Esophagus (tissue), 2 donors: ENCODE results near the gene KCNH2. TPM values are rescaled to one million over a fixed set of nuclear protein-coding genes. Genes with fewer than 3 reads are reported as not detected.

Source experiments
- H3K27ac ChIP-seq, 2 donors: one replicate each; pipeline ENCODE4 v1.5.1; 2013; ENCODE audit warnings: low read depth in 2 of 2, mild to moderate bottlenecking in 2 of 2, inconsistent platforms in 1 of 2, low read length in 1 of 2, moderate library complexity in 1 of 2
- H3K27me3 ChIP-seq, 2 donors: one replicate each; pipeline ENCODE4 v1.6.1; 2013; ENCODE audit warnings: low read length in 2 of 2, control low read depth in 1 of 2, mild to moderate bottlenecking in 1 of 2; ENCODE audit not compliant: insufficient read depth in 2 of 2, control insufficient read depth in 1 of 2
- H3K36me3 ChIP-seq, 2 donors: one replicate each; pipeline ENCODE4 v1.6.1; 2013; ENCODE audit warnings: low read length in 1 of 2; ENCODE audit not compliant: control insufficient read depth in 2 of 2, insufficient read depth in 2 of 2
- H3K4me1 ChIP-seq, 2 donors: one replicate each; pipeline ENCODE4 v1.6.1; 2013; ENCODE audit warnings: low read length in 1 of 2; ENCODE audit not compliant: control insufficient read depth in 2 of 2, insufficient read depth in 2 of 2
- H3K4me3 ChIP-seq, 2 donors: one replicate each; pipeline ENCODE4 v1.5.1; 2013; ENCODE audit warnings: low read length in 2 of 2, mild to moderate bottlenecking in 2 of 2, low read depth in 1 of 2, moderate library complexity in 1 of 2
- H3K9me3 ChIP-seq, 2 donors: one replicate each; pipeline ENCODE4 v1.6.1; 2013; ENCODE audit warnings: mild to moderate bottlenecking in 2 of 2, low read depth in 1 of 2, low read length in 1 of 2, moderate library complexity in 1 of 2; ENCODE audit not compliant: control insufficient read depth in 2 of 2, insufficient read depth in 1 of 2
- WGBS, 2 donors: extraction: QIAGEN DNeasy Blood & Tissue Kit; methylation state at CpG; one replicate each; pipeline ENCODE4 v1.1.7; 2013; 5-methylcytosine and 5-hydroxymethylcytosine counted together
- polyA plus RNA-seq, 2 donors: library from polyadenylated mRNA; stranded (reverse); fragments of 200-250 nt; gene quantifications; one replicate each; pipeline ENCODE4 v1.2.3, GENCODE V29; 2013
- donor health status: healthy with polysubstance abuse.
- donor health status: Bipolar disorder and iron deficiency.

Gene KCNH2
- polyA plus RNA-seq, 2 donors: 0.88 to 2.0 TPM

GRCh38 chr7:151019130-151019447, 41.0 kb upstream of the KCNH2 start:
- H3K4me1 ChIP-seq: peaks cover 0 to 17% of the 10 kb centered on the region in 2 donors
- H3K9me3 ChIP-seq: peaks cover 0 to 5% of the 10 kb centered on the region in 2 donors
- WGBS, 2 donors: 23 to 38% methylated on average over 11 to 20 of the region's 20 CpGs
- peaks cover 0 to 7% of the 10 kb centered on the region in 2 donors for H3K27me3 ChIP-seq
- no peaks in the 10 kb centered on the region for H3K36me3 ChIP-seq
- H3K27ac ChIP-seq: peak overlapping the region in 1 of 2 donors; percentile 15
- H3K4me3 ChIP-seq: peak overlapping the region; percentile 19 to 37

- Histone ChIP-seq H3K27ac (no peak overlapping the region), H3K4me1 (peaks cover 2 to 21% of the 10 kb centered on the region in 2 donors), H3K4me3 (peak overlapping the region; percentile 19 to 37), H3K27me3 (peaks cover 0 to 7% of the 10 kb centered on the region in 2 donors), H3K9me3 (peaks cover 0 to 5% of the 10 kb centered on the region in 2 donors), H3K36me3 (no peaks in the 10 kb centered on the region)
- WGBS, 2 donors: 2% methylated on average over 65 to 82 of the region's 82 CpGs
Observed at GRCh38 chr7:151018421-151019129, 40.5 kb upstream of the KCNH2 start.

GRCh38 chr7:151017953-151018420, 39.9 kb upstream of the KCNH2 start:
- Histone ChIP-seq H3K27me3 (peaks cover 0 to 7% of the 10 kb centered on the region in 2 donors), H3K9me3 (peaks cover 0 to 5% of the 10 kb centered on the region in 2 donors), H3K27ac (no peak overlapping the region), H3K36me3 (no peaks in the 10 kb centered on the region), H3K4me1 (peaks cover 7 to 26% of the 10 kb centered on the region in 2 donors), H3K4me3 (peak overlapping the region; percentile 19 to 20)
- WGBS, 2 donors: 6 to 7% methylated on average over 31 to 34 of the region's 34 CpGs

- H3K4me1 ChIP-seq: peaks cover 7 to 28% of the 10 kb centered on the region in 2 donors
- H3K27me3 ChIP-seq: peaks cover 0 to 7% of the 10 kb centered on the region in 2 donors
- H3K9me3 ChIP-seq: peaks cover 0 to 5% of the 10 kb centered on the region in 2 donors
- H3K36me3 ChIP-seq: no peaks in the 10 kb centered on the region
- 45 to 47% methylated on average over 13 of the region's 13 CpGs for WGBS, 2 donors
- no peak overlapping the region for H3K4me3 ChIP-seq
- H3K27ac ChIP-seq: no peak overlapping the region
Observed at GRCh38 chr7:151017370-151017952, 39.3 kb upstream of the KCNH2 start.

- Histone ChIP-seq H3K9me3 (peaks cover 0 to 5% of the 10 kb centered on the region in 2 donors), H3K27ac (no peak overlapping the region), H3K4me3 (no peak overlapping the region), H3K4me1 (peaks cover 7 to 28% of the 10 kb centered on the region in 2 donors), H3K27me3 (peaks cover 0 to 7% of the 10 kb centered on the region in 2 donors), H3K36me3 (no peaks in the 10 kb centered on the region)
- WGBS, 2 donors: 87 to 88% methylated on average over 15 of the region's 15 CpGs
Observed at GRCh38 chr7:151016942-151017341, 38.8 kb upstream of the KCNH2 start.

GRCh38 chr7:151016505-151016904, 38.4 kb upstream of the KCNH2 start:
- peaks cover 0 to 5% of the 10 kb centered on the region in 2 donors for H3K9me3 ChIP-seq
- H3K27me3 ChIP-seq: peaks cover 0 to 7% of the 10 kb centered on the region in 2 donors

GRCh38 chr7:151015967-151016366, 37.8 kb upstream of the KCNH2 start:
- Histone ChIP-seq H3K27me3 (peaks cover 0 to 7% of the 10 kb centered on the region in 2 donors), H3K4me1 (peaks cover 7 to 28% of the 10 kb centered on the region in 2 donors), H3K4me3 (no peak overlapping the region), H3K9me3 (peaks cover 0 to 5% of the 10 kb centered on the region in 2 donors), H3K36me3 (no peaks in the 10 kb centered on the region), H3K27ac (peak overlapping the region in 1 of 2 donors; percentile 6)
- 82 to 85% methylated on average over 5 of the region's 5 CpGs for WGBS, 2 donors

More at GRCh38 chr7:151016505-151016904, 38.4 kb upstream of the KCNH2 start:
- no peak overlapping the region for H3K27ac ChIP-seq
- H3K36me3 ChIP-seq: no peaks in the 10 kb centered on the region
- WGBS, 2 donors: 86 to 89% methylated on average over 8 of the region's 8 CpGs
- peaks cover 7 to 28% of the 10 kb centered on the region in 2 donors for H3K4me1 ChIP-seq
- no peak overlapping the region for H3K4me3 ChIP-seq

- H3K4me3 ChIP-seq: no peak overlapping the region
- H3K9me3 ChIP-seq: peaks cover 0 to 5% of the 10 kb centered on the region in 2 donors
- no peaks in the 10 kb centered on the region for H3K36me3 ChIP-seq
- H3K27me3 ChIP-seq: peaks cover 0 to 4% of the 10 kb centered on the region in 2 donors
- H3K4me1 ChIP-seq: peaks cover 7 to 28% of the 10 kb centered on the region in 2 donors
- WGBS, 2 donors: 64 to 66% methylated on average over 8 of the region's 8 CpGs
- H3K27ac ChIP-seq: no peak overlapping the region
Observed at GRCh38 chr7:151014950-151015349, 36.8 kb upstream of the KCNH2 start.

- Histone ChIP-seq H3K27me3 (no peaks in the 10 kb centered on the region), H3K27ac (peak overlapping the region in 1 of 2 donors; percentile 0), H3K4me1 (peaks cover 7 to 23% of the 10 kb centered on the region in 2 donors), H3K9me3 (peaks cover 0 to 2% of the 10 kb centered on the region in 2 donors), H3K36me3 (no peaks in the 10 kb centered on the region), H3K4me3 (peak overlapping the region; percentile 12 to 26)
- WGBS, 2 donors: 13 to 23% methylated on average over 55 of the region's 55 CpGs
Observed at GRCh38 chr7:151013733-151014497, 35.8 kb upstream of the KCNH2 start.
